Measurements from ENCODE around the gene RPL39L. TPM values are rescaled to one million over a fixed set of nuclear protein-coding genes. Genes with fewer than 3 reads are reported as not detected.

Gene RPL39L
- total RNA-seq, 1 donor from 2014 or later: 8.9 TPM

GRCh38 chr3:187079090-187080022, 59.9 kb downstream of the RPL39L start:
- no peak for TF ChIP-seq CTCF (IDR thresholded peaks at IDR 0.05; ENCODE audit: unreplicated experiment)
- peaks cover 2% of the 10 kb centered on the region for H3K27me3 Mint-ChIP-seq (ENCODE audit: unreplicated experiment)
- DNase-seq (ENCODE audit: low spot score): no peak
- H3K36me3 Mint-ChIP-seq (ENCODE audit: low read depth, unreplicated experiment): peaks cover 22% of the 10 kb centered on the region
- peaks cover 7% of the 10 kb centered on the region for H3K4me1 Mint-ChIP-seq (ENCODE audit: unreplicated experiment)
- no peak overlapping the region for H3K27ac Mint-ChIP-seq (ENCODE audit: unreplicated experiment)
- H3K4me3 Mint-ChIP-seq (ENCODE audit: unreplicated experiment): no peak overlapping the region
- H3K9me3 Mint-ChIP-seq (ENCODE audit: unreplicated experiment): no peaks in the 10 kb centered on the region

GRCh38 chr3:187077537-187077936, 61.8 kb downstream of the RPL39L start:
- Mint-ChIP-seq H3K4me1 (ENCODE audit: unreplicated experiment) (peaks cover 12% of the 10 kb centered on the region), H3K27ac (ENCODE audit: unreplicated experiment) (no peak overlapping the region), H3K4me3 (ENCODE audit: unreplicated experiment) (no peak overlapping the region), H3K36me3 (ENCODE audit: low read depth, unreplicated experiment) (peaks cover 33% of the 10 kb centered on the region), H3K9me3 (ENCODE audit: unreplicated experiment) (no peaks in the 10 kb centered on the region), H3K27me3 (ENCODE audit: unreplicated experiment) (no peaks in the 10 kb centered on the region)
- no peak for TF ChIP-seq CTCF (IDR thresholded peaks at IDR 0.05; ENCODE audit: unreplicated experiment)
- no peak for DNase-seq (ENCODE audit: low spot score)

- Mint-ChIP-seq H3K27ac (ENCODE audit: unreplicated experiment) (no peak overlapping the region), H3K27me3 (ENCODE audit: unreplicated experiment) (no peaks in the 10 kb centered on the region), H3K36me3 (ENCODE audit: low read depth, unreplicated experiment) (peaks cover 33% of the 10 kb centered on the region), H3K4me3 (ENCODE audit: unreplicated experiment) (no peak overlapping the region), H3K9me3 (ENCODE audit: unreplicated experiment) (no peaks in the 10 kb centered on the region), H3K4me1 (ENCODE audit: unreplicated experiment) (peaks cover 16% of the 10 kb centered on the region)
- TF ChIP-seq CTCF (IDR thresholded peaks at IDR 0.05; ENCODE audit: unreplicated experiment): no peak
- no peak for DNase-seq (ENCODE audit: low spot score)
Observed at GRCh38 chr3:187077085-187077484, 62.2 kb downstream of the RPL39L start.

- Mint-ChIP-seq H3K9me3 (ENCODE audit: unreplicated experiment) (no peaks in the 10 kb centered on the region), H3K4me3 (ENCODE audit: unreplicated experiment) (no peak overlapping the region), H3K27ac (ENCODE audit: unreplicated experiment) (no peak overlapping the region), H3K27me3 (ENCODE audit: unreplicated experiment) (no peaks in the 10 kb centered on the region), H3K4me1 (ENCODE audit: unreplicated experiment) (peaks cover 18% of the 10 kb centered on the region), H3K36me3 (ENCODE audit: low read depth, unreplicated experiment) (peaks cover 33% of the 10 kb centered on the region)
- no peak for DNase-seq (ENCODE audit: low spot score)
- TF ChIP-seq CTCF (IDR thresholded peaks at IDR 0.05; ENCODE audit: unreplicated experiment): no peak
Observed at GRCh38 chr3:187076297-187076696, 63.0 kb downstream of the RPL39L start.

- no peaks in the 10 kb centered on the region for H3K27me3 Mint-ChIP-seq (ENCODE audit: unreplicated experiment)
- peaks cover 18% of the 10 kb centered on the region for H3K4me1 Mint-ChIP-seq (ENCODE audit: unreplicated experiment)
- TF ChIP-seq CTCF (IDR thresholded peaks at IDR 0.05; ENCODE audit: unreplicated experiment): no peak
- no peaks in the 10 kb centered on the region for H3K9me3 Mint-ChIP-seq (ENCODE audit: unreplicated experiment)
- no peak for DNase-seq (ENCODE audit: low spot score)
- H3K36me3 Mint-ChIP-seq (ENCODE audit: low read depth, unreplicated experiment): peaks cover 42% of the 10 kb centered on the region
- no peak overlapping the region for H3K27ac Mint-ChIP-seq (ENCODE audit: unreplicated experiment)
- H3K4me3 Mint-ChIP-seq (ENCODE audit: unreplicated experiment): no peak overlapping the region
Observed at GRCh38 chr3:187074846-187075245, 64.5 kb downstream of the RPL39L start.
